HG02852 (cell line): ENCODE results near the gene GLTP.

Experiments
- ATAC-seq: cut with Tn5 transposase; IDR thresholded peaks from one replicate; pipeline ENCODE4 v1.9.1; 2021; ENCODE audit warnings: mild to moderate bottlenecking, moderate library complexity; ENCODE audit not compliant: unreplicated experiment

The GLTP gene

GRCh38 chr12:109802828-109803227 lies 77.5 kb downstream of the GLTP start:
- no peak for ATAC-seq
